ENCODE data around the gene PCSK4. TPM values are rescaled to one million over a fixed set of nuclear protein-coding genes. Genes with fewer than 3 reads are reported as not detected.
"Not testable (repeated sequence)": the region's sequence is repeated elsewhere in the genome, so short reads cannot be mapped to it uniquely, and the experiment has no call there.

The PCSK4 gene
- total and polyA plus RNA-seq, 10 of the 15 experiments (the other 5 are each of a cell fraction or from before 2014, with no cell fraction given), result 0.27 to 0.99 (median 0.40) TPM; not detected in 3

DNA sequence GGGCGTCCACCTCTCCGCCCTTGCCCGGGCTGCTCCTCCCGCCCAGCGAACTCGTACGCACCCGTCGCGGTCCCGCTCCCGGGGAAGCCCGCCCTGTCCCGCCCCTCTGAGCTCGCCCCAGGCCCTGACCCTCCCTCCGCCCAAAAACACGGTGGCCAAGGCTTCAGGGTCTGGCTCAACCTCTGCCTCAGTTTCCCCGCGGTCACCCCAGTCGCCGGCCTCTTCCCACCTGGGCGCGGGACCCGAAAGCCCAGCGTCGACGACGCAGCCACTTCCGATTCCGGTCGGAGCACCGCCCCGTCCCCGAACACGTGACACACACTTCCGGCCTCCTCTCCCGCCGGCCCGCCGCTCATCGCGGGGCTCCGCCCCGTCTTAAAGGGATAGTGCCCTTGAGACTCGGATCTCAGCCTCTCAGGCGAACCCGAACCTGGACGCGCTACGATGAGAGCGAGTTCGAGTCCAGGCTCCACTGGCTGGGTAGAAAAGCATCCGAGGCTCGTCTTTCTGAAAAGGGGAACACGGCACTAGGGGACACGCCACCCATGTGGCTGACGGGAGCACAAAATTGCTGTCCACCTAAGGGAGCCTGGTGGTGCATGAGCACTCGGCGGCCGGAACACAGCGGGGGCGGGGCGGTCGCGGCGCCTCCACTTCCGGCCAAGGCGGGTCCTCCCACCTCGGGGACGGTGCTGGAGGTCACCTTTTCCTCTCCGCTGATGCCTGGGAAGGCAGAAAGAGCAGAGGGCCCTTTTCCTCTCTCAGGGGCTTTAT lies 11.0 kb downstream of the PCSK4 start, which contains the start of gene C19orf25 (continued):
- TF ChIP-seq, protein P1, sequence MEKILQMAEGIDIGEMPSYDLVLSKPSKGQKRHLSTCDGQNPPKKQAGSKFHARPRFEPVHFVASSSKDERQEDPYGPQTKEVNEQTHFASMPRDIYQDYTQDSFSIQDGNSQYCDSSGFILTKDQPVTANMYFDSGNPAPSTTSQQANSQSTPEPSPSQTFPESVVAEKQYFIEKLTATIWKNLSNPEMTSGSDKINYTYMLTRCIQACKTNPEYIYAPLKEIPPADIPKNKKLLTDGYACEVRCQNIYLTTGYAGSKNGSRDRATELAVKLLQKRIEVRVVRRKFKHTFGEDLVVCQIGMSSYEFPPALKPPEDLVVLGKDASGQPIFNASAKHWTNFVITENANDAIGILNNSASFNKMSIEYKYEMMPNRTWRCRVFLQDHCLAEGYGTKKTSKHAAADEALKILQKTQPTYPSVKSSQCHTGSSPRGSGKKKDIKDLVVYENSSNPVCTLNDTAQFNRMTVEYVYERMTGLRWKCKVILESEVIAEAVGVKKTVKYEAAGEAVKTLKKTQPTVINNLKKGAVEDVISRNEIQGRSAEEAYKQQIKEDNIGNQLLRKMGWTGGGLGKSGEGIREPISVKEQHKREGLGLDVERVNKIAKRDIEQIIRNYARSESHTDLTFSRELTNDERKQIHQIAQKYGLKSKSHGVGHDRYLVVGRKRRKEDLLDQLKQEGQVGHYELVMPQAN (conservative IDR thresholded peaks at IDR 0.05), result peak; percentile 90
- TF ChIP-seq POLR2A (IDR thresholded peaks at IDR 0.05; ENCODE audit: low read depth, low read length), result peak; percentile 98

DNA sequence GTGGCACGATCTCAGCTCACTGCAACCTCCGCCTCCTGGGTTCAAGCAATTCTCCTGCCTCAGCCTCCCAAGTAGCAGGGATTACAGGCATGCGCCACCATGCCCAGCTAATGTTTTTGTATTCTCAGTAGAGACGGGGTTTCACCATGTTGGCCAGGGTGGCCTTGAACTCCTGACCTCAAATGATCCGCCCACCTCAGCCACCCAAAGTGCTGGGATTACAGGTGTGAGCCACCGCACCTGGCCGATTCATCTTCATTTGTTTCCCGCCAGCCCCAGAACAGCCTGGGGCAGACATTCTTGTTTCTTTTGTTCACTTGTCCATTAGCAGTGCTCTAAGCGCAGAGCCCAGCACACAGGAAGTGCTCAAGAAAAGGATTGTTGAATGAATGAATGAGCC lies 13.1 kb downstream of the PCSK4 start:
- H3K27ac ChIP-seq (ENCODE audit: control insufficient read depth, insufficient read depth); RAD21 ChIA-PET (ENCODE audit: unreplicated experiment); H3K36me3 ChIP-seq (ENCODE audit: control insufficient read depth in 2 of 2, insufficient read depth in 2 of 2, low read length in 1 of 2); H4K20me1 ChIP-seq (ENCODE audit: control insufficient read depth, insufficient read depth); H3K27me3 ChIP-seq (replicated peaks in 1 of 2; ENCODE audit: control insufficient read depth in 2 of 2, insufficient read depth in 2 of 2, low read length in 1 of 2); H3K79me2 ChIP-seq (ENCODE audit: control insufficient read depth, insufficient read depth, low read length); SMC1A ChIA-PET (ENCODE audit: uncharacterized antibody, unreplicated experiment); intact Hi-C loops (cut with micrococcal nuclease; ENCODE audit: unreplicated experiment); H3K9me3 ChIP-seq (replicated peaks; ENCODE audit: control insufficient read depth, insufficient read depth, low read length); H3K9ac ChIP-seq (ENCODE audit: control insufficient read depth, insufficient read depth, low read length); H3K4me2 ChIP-seq (ENCODE audit: control insufficient read depth, insufficient read depth); BruUV-seq (replicated peaks); H3K4me1 ChIP-seq (ENCODE audit: control insufficient read depth, insufficient read depth, low read length); H2AFZ ChIP-seq (ENCODE audit: control insufficient read depth, low read depth, low read length); ATAC-seq; in situ Hi-C loops (cut with MboI); FAIRE-seq; DNase-seq (ENCODE audit: low read depth, low spot score): not testable (repeated sequence)
- H3K4me3 ChIP-seq, result 0 out of 2 replicates have a peak overlapping the region, but pooled peaks have one; percentile 2
- CTCF ChIA-PET, result interaction anchor here (0.8 to 1.0 kb wide), 2 partner anchors 26 to 32 kb away, joined by 3 to 4 read pairs; no protein-coding TSS in a partner anchor
- POLR2A ChIA-PET, result interaction anchor here (0.6 to 0.8 kb wide), 2 partner anchors 14 to 61 kb away, joined by 3 read pairs; partner anchors contain the start of gene REEP6
- WGBS (ENCODE audit: insufficient coverage, insufficient replicate concordance, low lambda C conversion rate, missing lambda C conversion rate), result 88% methylated on average over 8 of the region's 9 CpGs

Measured in GM12878 (cell line).